ENCODE measurements around the gene MT1F. TPM values are rescaled to one million over a fixed set of nuclear protein-coding genes. Genes with fewer than 3 reads are reported as not detected.
"Not testable (repeated sequence)": the region's sequence is repeated elsewhere in the genome, so short reads cannot be mapped to it uniquely, and the experiment has no call there.

MT1F gene
- total RNA-seq, 1 experiment from 2014 or later = not detected

GRCh38 chr16:56667581-56668571 lies 10.1 kb downstream of the MT1F start, which contains the start of gene MT1G:
MT1G (minus strand) TSS chr16:56668065; CDS start chr16:56667993, 72 bp downstream.
- H3K9me3 ChIP-seq (replicated peaks) = no peaks in the 10 kb centered on the region
- H3K4me1 ChIP-seq (replicated peaks) = no peaks in the 10 kb centered on the region
- no peak within 1 kb of the TSS for H3K4me3 ChIP-seq
- H3K36me3 ChIP-seq = no peaks in the 10 kb centered on the region
- peaks cover 63% of the 10 kb centered on the region for H3K27me3 ChIP-seq (replicated peaks)
- DNase-seq (ENCODE audit: low read depth in 1 of 2, low spot score in 2 of 2) = no peak
- H3K27ac ChIP-seq = no peak within 1 kb of the TSS

DNA sequence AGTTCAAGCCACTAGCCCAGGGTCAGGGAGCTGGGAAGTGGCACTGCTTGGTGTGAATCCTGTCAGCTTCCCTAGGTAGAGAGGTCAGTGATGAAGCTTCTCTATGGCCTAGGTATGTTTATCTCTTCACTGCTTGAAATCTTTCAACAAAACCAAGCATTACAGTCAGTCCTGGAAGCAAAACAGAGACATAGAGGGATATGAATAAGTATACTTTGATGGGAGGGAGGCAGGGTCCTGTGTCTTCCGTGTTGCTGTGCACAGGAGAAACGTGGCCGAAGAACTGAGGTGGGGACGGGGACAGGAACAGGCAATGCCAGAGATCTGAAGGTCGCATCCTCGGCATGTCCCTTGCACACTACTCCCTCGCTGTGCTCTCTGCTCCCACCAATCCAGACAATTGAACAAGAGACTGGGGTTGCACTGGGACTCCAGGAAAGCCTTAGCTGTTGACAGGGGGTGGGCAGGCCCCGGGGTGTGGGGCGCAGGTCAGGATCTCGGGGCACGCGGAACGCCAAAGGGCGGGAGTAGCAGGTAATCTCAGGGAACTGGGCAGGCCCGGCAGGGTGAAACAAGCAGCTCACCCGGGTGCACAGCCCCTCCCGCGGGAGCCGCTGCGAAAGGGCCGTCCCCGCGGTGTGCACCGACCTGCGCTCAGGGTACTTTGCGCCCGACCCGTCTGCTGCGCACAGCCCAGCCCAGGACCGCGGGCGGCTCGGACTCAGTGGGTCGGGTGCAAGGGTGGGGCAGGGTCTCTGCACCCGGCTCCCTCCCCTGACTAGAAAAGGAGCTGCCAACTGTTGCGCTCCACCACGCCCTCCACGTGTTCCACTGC lies 11.5 kb downstream of the MT1F start, which contains the start of gene MT1H:
Gene MT1H (plus strand): TSS at position 810 of the 835 bp plus-strand sequence. CDS start 71 bp downstream, outside the sequence.
- Histone ChIP-seq H3K27me3 (replicated peaks) (peaks cover 51% of the 10 kb centered on the region), H3K4me3 (no peak within 1 kb of the TSS), H3K9me3 (replicated peaks) (no peaks in the 10 kb centered on the region), H3K36me3 (no peaks in the 10 kb centered on the region), H3K27ac (no peak within 1 kb of the TSS), H3K4me1 (replicated peaks) (no peaks in the 10 kb centered on the region)
- no peak for DNase-seq (ENCODE audit: low read depth in 1 of 2, low spot score in 2 of 2)

- Histone ChIP-seq H3K9me3 (replicated peaks) (no peaks in the 10 kb centered on the region), H3K4me1 (replicated peaks) (no peaks in the 10 kb centered on the region), H3K27ac (no peak overlapping the region), H3K27me3 (replicated peaks) (peaks cover 46% of the 10 kb centered on the region), H3K36me3 (no peaks in the 10 kb centered on the region), H3K4me3 (no peak overlapping the region)
- DNase-seq (ENCODE audit: low read depth in 1 of 2, low spot score in 2 of 2) = no peak
These were observed 12.3 kb downstream of the MT1F start for GRCh38 chr16:56669840-56670619.

GRCh38 chr16:56670620-56670934 lies 12.8 kb downstream of the MT1F start:
- H3K27ac ChIP-seq = no peak overlapping the region
- no peak overlapping the region for H3K4me3 ChIP-seq
- H3K36me3 ChIP-seq = no peaks in the 10 kb centered on the region
- DNase-seq (ENCODE audit: low read depth in 1 of 2, low spot score in 2 of 2) = no peak
- peaks cover 41% of the 10 kb centered on the region for H3K27me3 ChIP-seq (replicated peaks)
- no peaks in the 10 kb centered on the region for H3K4me1 ChIP-seq (replicated peaks)
- no peaks in the 10 kb centered on the region for H3K9me3 ChIP-seq (replicated peaks)

DNA sequence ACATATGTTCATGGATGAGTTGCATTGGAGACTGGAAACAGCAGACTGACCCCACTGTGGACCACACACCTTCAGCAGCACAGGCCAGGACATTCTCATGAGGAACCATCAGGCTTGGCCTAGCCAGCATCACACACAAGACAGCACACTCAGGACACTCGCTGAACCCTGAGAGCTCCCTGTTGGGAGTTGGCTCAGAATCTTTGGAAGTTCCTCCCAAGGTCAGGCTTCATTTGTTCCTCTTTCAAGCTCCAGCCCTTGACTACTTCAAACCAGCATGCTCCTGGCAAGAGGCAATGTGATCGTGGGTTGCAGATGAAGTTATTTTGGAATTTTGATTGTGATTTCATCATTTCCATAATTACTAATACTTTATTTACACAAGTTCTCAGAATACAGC lies 13.9 kb downstream of the MT1F start:
- not testable (repeated sequence) for H3K36me3 ChIP-seq; H3K9me3 ChIP-seq (replicated peaks); H3K4me3 ChIP-seq; H3K27ac ChIP-seq; DNase-seq (ENCODE audit: low read depth in 1 of 2, low spot score in 2 of 2); H3K4me1 ChIP-seq (replicated peaks)
- peaks cover 43% of the 10 kb centered on the region for H3K27me3 ChIP-seq (replicated peaks)

DNA sequence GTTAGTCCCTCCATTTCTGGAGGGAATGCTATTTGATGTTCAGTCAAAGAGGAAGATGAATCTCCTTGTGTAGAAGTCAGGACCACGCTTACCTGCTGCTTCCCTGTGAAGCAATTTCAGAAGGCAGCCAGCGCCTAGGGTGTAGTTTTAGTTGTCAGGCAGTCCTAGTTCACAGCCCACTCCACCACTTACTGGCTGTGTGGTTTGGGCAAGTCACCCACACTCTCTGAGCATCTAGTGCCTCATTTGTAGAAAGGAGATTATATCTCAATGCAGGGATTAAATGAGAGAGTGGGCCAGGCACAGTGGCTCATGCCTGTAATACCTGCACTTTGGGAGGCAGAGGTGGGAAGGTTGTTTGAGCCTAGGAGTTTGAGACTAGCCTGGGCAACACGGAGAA lies 14.4 kb downstream of the MT1F start:
- not testable (repeated sequence) for H3K9me3 ChIP-seq (replicated peaks); H3K4me3 ChIP-seq; H3K27ac ChIP-seq; H3K4me1 ChIP-seq (replicated peaks); DNase-seq (ENCODE audit: low read depth in 1 of 2, low spot score in 2 of 2); H3K36me3 ChIP-seq
- peaks cover 42% of the 10 kb centered on the region for H3K27me3 ChIP-seq (replicated peaks)

GRCh38 chr16:56672761-56673536 lies 15.2 kb downstream of the MT1F start:
- Histone ChIP-seq H3K4me1 (replicated peaks) (no peaks in the 10 kb centered on the region), H3K4me3 (no peak overlapping the region), H3K36me3 (no peaks in the 10 kb centered on the region), H3K9me3 (replicated peaks) (no peaks in the 10 kb centered on the region), H3K27ac (no peak overlapping the region), H3K27me3 (replicated peaks) (peaks cover 34% of the 10 kb centered on the region)
- no peak for DNase-seq (ENCODE audit: low read depth in 1 of 2, low spot score in 2 of 2)

- Histone ChIP-seq H3K4me1 (replicated peaks) (no peaks in the 10 kb centered on the region), H3K4me3 (no peak overlapping the region), H3K27me3 (replicated peaks) (peaks cover 24% of the 10 kb centered on the region), H3K36me3 (no peaks in the 10 kb centered on the region), H3K9me3 (replicated peaks) (no peaks in the 10 kb centered on the region), H3K27ac (no peak overlapping the region)
- DNase-seq (ENCODE audit: low read depth in 1 of 2, low spot score in 2 of 2) = no peak
These were observed 16.2 kb downstream of the MT1F start for GRCh38 chr16:56673921-56674320.

DNA sequence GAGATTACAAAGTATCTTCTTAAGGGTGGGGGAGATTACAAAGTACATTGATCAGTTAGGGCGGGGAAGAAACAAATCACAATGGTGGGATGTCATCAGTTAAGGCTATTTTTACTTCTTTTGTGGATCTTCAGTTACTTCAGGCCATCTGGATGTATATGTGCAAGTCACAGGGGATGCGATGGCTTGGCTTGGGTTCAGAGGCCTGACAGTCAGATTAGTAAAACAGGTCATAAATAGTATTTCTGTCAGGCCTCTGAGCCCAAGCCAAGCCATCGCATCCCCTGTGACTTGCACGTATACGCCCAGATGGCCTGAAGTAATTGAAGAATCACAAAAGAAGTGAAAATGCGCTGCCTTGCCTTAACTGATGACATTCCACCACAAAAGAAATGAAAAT lies 16.8 kb downstream of the MT1F start:
- H3K27ac ChIP-seq; H3K9me3 ChIP-seq (replicated peaks); H3K36me3 ChIP-seq; H3K4me1 ChIP-seq (replicated peaks); H3K4me3 ChIP-seq; DNase-seq (ENCODE audit: low read depth in 1 of 2, low spot score in 2 of 2): not testable (repeated sequence)
- peaks cover 18% of the 10 kb centered on the region for H3K27me3 ChIP-seq (replicated peaks)

DNA sequence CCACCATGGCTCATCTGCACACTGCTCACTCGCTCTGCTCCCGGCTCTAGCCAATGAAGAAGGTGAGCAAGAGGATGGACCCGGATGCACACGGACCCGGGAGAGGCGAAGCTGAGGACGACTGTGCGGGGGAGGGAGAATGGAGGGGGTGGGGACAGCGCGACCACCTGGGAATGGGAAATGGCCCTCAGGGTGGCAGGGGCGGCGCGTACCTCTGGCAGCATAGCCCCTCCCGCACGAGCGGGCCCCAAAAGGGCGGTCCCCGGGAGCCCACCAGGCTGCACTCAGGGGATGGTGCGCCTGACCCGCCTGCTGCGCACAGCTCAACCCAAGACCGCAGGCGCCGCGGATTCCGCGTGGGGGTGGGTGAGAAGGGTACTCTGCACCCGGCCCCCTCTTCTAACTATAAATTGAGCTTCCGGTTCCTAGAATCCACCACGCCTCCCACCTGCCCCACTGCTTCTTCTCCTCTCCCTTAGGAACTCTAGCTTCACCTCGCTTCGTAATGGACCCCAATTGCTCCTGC lies 18.0 kb downstream of the MT1F start:
- DNase-seq (ENCODE audit: low read depth in 1 of 2, low spot score in 2 of 2) = no peak
- H3K4me3 ChIP-seq = no peak overlapping the region
- no peaks in the 10 kb centered on the region for H3K9me3 ChIP-seq (replicated peaks)

DNA sequence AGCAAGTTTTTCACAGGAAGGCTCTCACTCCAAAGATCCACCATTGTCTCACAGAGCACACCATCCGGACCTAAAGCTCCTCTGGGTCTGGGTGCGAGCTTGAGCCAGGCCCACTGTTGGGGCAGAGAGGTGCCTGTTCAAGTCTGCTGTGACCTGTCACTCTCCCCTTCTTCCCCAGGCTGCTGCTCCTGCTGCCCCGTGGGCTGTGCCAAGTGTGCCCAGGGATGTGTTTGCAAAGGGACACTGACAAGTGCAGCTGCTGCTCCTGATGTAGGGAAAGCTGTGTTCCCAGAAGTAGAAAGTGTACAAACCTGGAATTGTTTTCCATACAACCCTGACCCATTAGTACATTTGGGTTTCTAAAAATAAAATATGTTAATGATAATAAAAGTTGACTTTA lies 19.7 kb downstream of the MT1F start:
- no peak overlapping the region for H3K27ac ChIP-seq
- no peak overlapping the region for H3K4me3 ChIP-seq
- H3K9me3 ChIP-seq (replicated peaks) = no peaks in the 10 kb centered on the region
- peaks cover 5% of the 10 kb centered on the region; the same call in 1 of the 2 replicates for H3K4me1 ChIP-seq (replicated peaks)
- no peak for DNase-seq (ENCODE audit: low read depth in 1 of 2, low spot score in 2 of 2)
- no peaks in the 10 kb centered on the region for H3K36me3 ChIP-seq
- H3K27me3 ChIP-seq (replicated peaks) = peaks cover 7% of the 10 kb centered on the region

More for the DNA sequence above, 18.0 kb downstream of the MT1F start:
- no peaks in the 10 kb centered on the region for H3K36me3 ChIP-seq
- no peaks in the 10 kb centered on the region for H3K4me1 ChIP-seq (replicated peaks)
- no peak overlapping the region for H3K27ac ChIP-seq
- peaks cover 7% of the 10 kb centered on the region for H3K27me3 ChIP-seq (replicated peaks)

DNA sequence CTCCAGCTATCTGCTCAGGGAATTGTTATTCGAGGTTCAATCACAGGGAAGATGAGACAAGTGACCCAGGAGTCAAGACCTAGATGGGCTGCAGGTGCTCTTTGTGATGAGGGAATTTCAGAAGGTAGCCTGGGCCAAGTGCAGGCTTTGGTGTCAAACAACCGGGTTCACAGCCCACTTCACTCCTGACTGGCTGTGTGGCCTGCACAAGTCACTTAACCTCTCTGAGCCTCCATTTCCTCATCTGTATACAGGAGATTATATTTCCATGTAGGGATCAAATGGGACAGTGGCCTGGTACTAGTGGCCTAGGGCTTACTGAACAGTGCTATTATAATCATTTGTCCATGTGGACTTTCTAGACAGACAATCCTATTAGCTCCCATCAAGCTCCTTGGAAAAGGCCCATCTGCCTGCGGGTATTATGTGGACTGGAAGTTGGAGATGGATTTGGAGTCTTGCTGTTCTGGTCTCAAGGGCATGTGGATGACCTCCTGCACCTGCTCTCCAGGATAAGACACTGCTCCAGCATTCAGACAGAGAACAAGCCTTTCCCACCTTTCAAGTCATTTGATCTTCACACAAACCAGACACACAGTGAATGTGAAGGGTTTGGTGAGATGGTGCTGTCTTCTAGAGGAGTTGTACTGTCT lies 21.4 kb downstream of the MT1F start:
- Histone ChIP-seq H3K36me3 (no peaks in the 10 kb centered on the region), H3K9me3 (replicated peaks) (no peaks in the 10 kb centered on the region), H3K4me3 (no peak overlapping the region), H3K4me1 (replicated peaks) (peaks cover 12% of the 10 kb centered on the region), H3K27ac (no peak overlapping the region), H3K27me3 (replicated peaks) (peaks cover 7% of the 10 kb centered on the region)
- no peak for DNase-seq (ENCODE audit: low read depth in 1 of 2, low spot score in 2 of 2)

Data from SJSA1 (cell line).